Colonic mucosa (tissue), 4 donors: ENCODE measurements around the gene SLC9C1. TPM values are rescaled to one million over a fixed set of nuclear protein-coding genes. Genes with fewer than 3 reads are reported as not detected.

Source experiments
- DNase-seq: peaks from one replicate; pipeline ENCODE4 v3.0.0-alpha.2; 2020
- H3K27ac ChIP-seq: fragments of 200-600 bp; one replicate; pipeline ENCODE4 v1.8.0; 2021
- H3K27me3 ChIP-seq: fragments of 200-600 bp; one replicate; pipeline ENCODE4 v1.8.0; 2021
- H3K36me3 ChIP-seq: fragments of 200-600 bp; one replicate; pipeline ENCODE4 v1.8.0; 2021
- H3K4me1 ChIP-seq: fragments of 200-600 bp; one replicate; pipeline ENCODE4 v1.8.0; 2021; ENCODE audit warnings: mild to moderate bottlenecking
- H3K4me3 ChIP-seq: fragments of 200-600 bp; one replicate; pipeline ENCODE4 v1.8.0; 2021
- H3K9ac ChIP-seq, 2 donors: one replicate each; pipeline ENCODE4 v1.7.0; 2013; ENCODE audit warnings: control low read depth in 2 of 2, low read depth in 2 of 2, low read length in 2 of 2
- H3K9me3 ChIP-seq: fragments of 200-600 bp; one replicate; pipeline ENCODE4 v1.8.0; 2021
- CTCF ChIP-seq: fragments of 200-600 bp; IDR thresholded peaks from one replicate; pipeline ENCODE4 v1.8.0; 2022; ENCODE audit warnings: antibody characterized with exemption, mild to moderate bottlenecking
- intact Hi-C: fragments of 100-400 bp; cut with DNase I; formaldehyde crosslinking; loops from one replicate; pipeline ENCODE4 v1.14.1; 2022
- total RNA-seq, 2 donors: library from RNA; stranded (reverse); fragmentation: NEBNext Ultra II Directional in 1 of 2; extraction: Animal tissue kit (Norgen Biotek cat#: 25700) in 1 of 2; gene quantifications; one replicate each; pipeline ENCODE4 v1.2.1, GENCODE V29; 2021
- donor health status: healthy.
- donor health status: DM: no; HTN: no; CAD: no.
- donor health status: DM: no; HTN: no; CAD: no.

Gene SLC9C1
- total RNA-seq, 2 donors from 2014 or later = 0.13 to 0.15 TPM

DNA sequence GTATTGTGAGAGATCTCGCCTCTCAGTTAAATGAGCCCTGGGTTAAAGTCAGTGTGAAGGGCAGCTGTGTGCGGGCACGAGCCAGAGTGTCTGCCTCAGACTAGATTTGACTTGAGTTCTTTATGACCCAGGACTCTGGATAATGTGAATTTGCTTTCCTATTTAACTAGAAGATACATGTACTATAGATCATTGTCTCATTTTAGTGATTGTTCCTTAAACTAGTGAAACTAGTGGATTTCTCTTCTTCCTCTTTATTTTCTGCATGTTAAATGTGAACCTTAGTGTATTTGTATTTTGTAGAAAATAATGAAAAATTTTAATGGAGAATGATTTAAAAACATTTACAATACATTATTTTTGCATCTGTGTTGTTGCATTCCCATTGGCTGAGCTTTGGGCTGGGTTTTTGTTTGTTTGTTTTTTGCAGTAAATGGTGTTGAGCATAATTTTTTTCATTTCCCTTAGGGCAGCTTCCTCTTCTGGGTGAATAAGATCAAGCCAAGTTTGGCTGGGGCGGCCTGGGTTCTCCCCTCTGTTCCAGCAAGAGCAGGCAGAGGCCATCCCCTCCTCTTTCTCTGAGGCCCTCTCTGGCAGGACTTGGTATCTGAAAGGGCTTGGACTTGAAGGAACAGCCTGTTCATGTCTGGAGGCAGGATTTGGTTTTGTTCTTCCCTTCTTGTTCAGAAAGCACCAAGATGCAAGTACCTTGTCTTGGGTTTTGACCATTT lies 176.0 kb downstream of the SLC9C1 start:
- H3K27ac ChIP-seq = no peak overlapping the region
- H3K9ac ChIP-seq = no peak overlapping the region
- no peaks in the 10 kb centered on the region for H3K4me1 ChIP-seq
- no peak for DNase-seq
- H3K4me3 ChIP-seq = no peak overlapping the region
- no peak for TF ChIP-seq CTCF
- no peaks in the 10 kb centered on the region for H3K36me3 ChIP-seq
- H3K27me3 ChIP-seq = no peaks in the 10 kb centered on the region
- intact Hi-C loops = no loop called here
- no peaks in the 10 kb centered on the region for H3K9me3 ChIP-seq

DNA sequence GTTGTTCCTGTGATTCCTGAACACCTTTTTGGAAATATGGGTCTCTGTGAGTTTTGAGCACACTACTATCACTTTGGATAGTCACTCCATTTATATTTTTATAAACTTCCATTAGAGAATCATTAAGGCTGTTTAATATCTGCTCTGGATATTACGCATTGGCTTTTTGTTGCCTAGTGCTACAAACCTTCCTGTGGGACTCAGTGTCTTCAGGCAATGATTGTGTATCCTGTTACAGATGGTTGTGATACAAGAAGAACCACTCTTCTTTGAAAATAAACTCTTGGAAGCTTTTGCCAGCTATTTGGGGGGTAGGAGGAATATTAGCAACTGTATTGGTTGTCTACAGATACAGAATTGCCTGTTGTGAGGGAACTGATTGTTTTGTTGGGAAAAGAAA lies 176.6 kb downstream of the SLC9C1 start:
- Histone ChIP-seq H3K27ac (no peak overlapping the region), H3K9ac (no peak overlapping the region), H3K36me3 (no peaks in the 10 kb centered on the region), H3K9me3 (no peaks in the 10 kb centered on the region), H3K4me1 (no peaks in the 10 kb centered on the region), H3K27me3 (no peaks in the 10 kb centered on the region), H3K4me3 (no peak overlapping the region)
- no peak for TF ChIP-seq CTCF
- DNase-seq = no peak
- intact Hi-C loops = no loop called here

- no peak overlapping the region for H3K4me3 ChIP-seq
- no peak overlapping the region for H3K9ac ChIP-seq
- no peaks in the 10 kb centered on the region for H3K36me3 ChIP-seq
- H3K27me3 ChIP-seq = no peaks in the 10 kb centered on the region
- H3K27ac ChIP-seq = no peak overlapping the region
- intact Hi-C loops = no loop called here
- no peaks in the 10 kb centered on the region for H3K4me1 ChIP-seq
- H3K9me3 ChIP-seq = no peaks in the 10 kb centered on the region
- no peak for TF ChIP-seq CTCF
- DNase-seq = no peak
These were observed 177.2 kb downstream of the SLC9C1 start for GRCh38 chr3:112116748-112117186.

GRCh38 chr3:112115806-112116383 lies 178.1 kb downstream of the SLC9C1 start:
- TF ChIP-seq CTCF = no peak

DNA sequence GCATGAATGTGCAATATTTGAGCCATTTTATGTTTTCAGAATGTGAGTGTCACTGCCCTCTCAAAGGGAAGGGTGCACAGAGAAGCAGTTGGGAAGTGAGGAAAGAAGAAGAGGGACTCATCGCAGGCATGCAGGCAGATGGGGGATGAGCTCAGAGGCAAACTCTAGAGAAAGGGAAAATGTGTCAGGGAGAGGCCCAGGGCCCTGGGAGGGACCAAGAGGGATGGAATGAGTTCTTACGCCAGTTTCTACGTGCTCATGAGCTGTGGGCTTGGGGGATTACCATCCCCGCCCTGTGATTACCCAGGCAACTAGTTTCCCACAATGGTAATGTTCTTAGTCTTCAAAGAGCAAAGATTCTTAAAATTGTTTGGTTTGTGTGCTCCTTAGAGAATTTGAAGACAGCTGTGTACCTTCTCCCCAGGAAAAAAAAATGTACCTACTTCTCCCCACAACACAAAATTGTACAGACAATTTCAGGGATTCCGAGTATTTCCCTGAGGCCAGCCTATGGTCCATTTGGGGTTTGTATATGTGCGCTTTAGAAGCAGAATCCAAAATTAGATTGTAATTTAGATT lies 178.8 kb downstream of the SLC9C1 start:
- Histone ChIP-seq H3K4me1 (no peaks in the 10 kb centered on the region), H3K36me3 (no peaks in the 10 kb centered on the region), H3K9ac (no peak overlapping the region), H3K27ac (no peak overlapping the region), H3K27me3 (no peaks in the 10 kb centered on the region), H3K4me3 (no peak overlapping the region), H3K9me3 (no peaks in the 10 kb centered on the region)
- TF ChIP-seq CTCF = no peak
- intact Hi-C loops = no loop called here
- DNase-seq = no peak

More at GRCh38 chr3:112115806-112116383, 178.1 kb downstream of the SLC9C1 start:
- no peaks in the 10 kb centered on the region for H3K9me3 ChIP-seq
- no peak overlapping the region for H3K4me3 ChIP-seq
- DNase-seq = no peak
- H3K27me3 ChIP-seq = no peaks in the 10 kb centered on the region
- H3K36me3 ChIP-seq = no peaks in the 10 kb centered on the region
- intact Hi-C loops = no loop called here
- no peaks in the 10 kb centered on the region for H3K4me1 ChIP-seq
- H3K27ac ChIP-seq = no peak overlapping the region
- no peak overlapping the region for H3K9ac ChIP-seq
